ENCODE data around the gene STUM.
"Not testable (repeated sequence)": the region's sequence is repeated elsewhere in the genome, so short reads cannot be mapped to it uniquely, and the experiment has no call there.

Gene STUM

DNA sequence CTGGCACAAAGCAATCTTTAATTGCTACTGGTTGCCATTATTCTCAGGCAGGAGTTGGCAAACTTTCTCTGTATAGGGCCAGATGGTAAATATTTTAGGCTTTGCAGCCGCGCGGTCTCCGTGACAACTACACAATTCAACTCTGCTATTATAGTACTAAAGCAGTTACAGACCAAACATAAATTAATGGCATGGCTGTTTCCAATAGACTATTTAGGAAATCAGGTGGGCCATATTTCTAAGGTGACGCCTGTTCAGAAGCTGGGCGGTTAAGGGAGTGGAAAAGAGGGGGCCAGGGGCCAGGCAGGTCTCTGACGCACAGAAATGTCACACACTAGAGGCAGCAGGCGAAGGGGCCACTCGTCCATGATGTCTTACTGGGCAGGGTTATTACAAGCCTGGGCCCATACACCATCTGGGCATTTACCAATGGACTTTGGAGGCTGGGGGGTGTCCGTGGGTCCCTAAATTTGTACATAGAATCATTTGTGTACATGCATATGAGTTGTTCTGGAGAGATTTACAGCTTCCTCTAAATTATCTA is 80.1 kb downstream of the STUM start:
- no peak for DNase-seq

DNA sequence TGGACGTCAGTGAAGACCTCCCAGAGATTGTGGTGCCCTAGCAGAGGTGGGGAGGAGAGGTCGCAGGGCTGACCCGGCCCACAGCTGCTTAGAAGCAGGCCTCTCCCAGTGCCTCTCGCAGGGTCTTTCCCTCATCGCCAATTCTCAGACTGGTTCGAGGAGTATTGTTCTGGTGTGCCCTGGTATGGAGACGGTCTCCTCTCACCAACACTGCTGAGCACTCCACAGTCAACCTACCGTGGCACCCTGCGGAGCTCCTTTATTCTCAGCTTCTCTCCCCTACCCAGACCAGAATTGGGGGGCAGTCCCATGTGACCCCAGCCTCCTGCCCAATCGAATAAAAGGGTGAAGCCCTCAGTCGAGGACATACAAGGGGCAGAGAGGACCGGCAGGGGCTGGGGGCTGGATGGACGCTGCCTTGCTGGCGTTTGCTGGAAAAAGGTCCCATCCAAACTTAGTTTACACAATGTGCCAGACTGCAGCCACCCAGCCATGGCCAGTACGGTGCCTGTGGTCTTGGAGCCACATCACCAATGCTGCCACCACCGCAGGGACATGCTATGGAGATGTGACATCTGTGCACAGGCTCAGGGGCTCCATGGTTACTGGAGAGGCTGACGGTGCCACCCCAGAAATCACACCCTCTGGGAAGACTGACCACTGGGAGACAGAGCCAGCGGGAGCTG is 80.8 kb downstream of the STUM start:
- DNase-seq, result no peak

DNA sequence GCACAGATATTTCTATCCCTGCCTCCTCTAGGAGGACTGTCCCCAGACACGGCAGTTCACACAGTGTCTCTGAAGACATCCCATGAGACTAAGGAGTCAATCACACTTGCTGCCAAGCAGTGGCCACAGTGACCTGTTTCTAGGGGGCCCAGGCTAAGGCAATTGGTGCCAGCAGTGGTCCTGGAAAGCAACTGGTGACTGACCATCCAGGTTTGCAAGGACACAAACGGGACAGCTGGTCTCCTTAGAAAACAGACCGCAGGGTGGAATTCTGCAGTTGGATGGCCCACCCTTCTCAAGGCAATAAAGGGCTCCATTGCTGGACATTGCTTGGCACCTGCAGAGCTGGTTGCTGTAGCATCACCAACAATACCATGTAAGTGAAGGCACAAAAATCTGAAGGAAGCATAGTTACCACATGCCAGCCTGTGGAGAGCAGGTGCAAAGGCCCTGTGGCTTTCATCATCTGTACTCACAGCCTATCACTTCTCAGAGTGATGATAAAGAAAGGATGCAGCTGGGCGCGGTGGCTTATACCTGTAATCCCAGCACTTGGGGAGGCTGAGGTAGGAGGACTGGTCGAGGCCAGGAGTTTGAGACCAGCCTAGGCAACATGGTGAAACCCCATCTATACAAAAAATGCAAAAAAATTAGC is 81.5 kb downstream of the STUM start:
- no peak for DNase-seq

DNA sequence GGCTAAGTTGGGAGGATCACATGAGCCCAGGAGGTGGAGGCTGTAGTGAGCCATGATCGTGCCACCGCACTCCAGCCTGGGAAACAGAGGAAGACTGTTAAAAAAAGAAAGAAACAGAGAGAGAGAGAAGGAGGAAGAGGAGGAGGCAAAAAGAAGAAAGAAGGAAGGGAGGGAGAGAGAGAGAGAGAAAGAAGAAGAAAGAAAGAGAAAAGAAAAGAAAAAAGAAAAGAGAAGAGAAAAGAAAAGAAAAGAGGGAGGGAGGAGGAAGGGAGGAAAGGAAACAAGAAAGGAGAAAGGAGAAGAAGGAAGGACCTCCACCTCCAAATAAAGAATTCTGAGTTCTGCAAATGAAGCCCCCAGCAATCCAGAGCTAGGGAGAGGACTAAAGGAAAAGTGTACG is 82.0 kb downstream of the STUM start:
- no peak for DNase-seq

DNA sequence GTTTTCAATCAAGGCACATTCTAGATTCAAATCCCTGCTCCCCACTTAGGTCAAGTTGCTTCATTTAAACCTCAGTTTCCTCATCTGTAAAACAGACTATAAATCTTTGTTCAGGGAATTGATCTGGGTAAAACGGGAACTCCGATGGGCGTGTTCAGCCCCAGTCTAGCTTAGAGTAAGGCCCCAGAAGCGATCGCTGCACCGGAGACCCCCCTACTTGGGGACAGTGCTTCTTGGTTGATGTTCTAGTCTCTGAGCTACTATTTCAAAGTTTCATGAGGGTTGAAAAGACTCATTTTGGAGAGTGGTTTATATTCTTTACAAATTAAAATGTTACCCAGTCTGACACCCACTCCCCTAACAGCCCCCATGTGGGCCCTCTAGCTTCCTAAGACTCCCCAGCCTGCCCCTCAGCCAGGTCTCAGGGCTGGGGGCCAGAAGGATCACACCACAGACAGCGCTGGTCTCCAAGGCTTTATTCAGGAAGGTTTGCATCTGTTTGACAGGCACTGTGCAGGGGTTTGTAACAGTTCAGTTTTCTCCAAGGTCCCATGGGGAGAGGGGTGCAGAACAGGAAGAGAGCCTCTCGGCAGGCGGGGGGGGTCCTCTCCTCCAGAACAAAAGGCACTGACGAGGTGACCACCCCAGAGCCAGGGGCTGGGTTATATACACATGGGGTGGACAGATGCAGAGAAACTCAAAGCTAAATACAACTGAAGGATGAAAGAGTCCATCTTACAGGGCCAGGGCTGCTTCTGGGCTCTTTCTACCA is 82.9 kb downstream of the STUM start:
- DNase-seq, result no peak

DNA sequence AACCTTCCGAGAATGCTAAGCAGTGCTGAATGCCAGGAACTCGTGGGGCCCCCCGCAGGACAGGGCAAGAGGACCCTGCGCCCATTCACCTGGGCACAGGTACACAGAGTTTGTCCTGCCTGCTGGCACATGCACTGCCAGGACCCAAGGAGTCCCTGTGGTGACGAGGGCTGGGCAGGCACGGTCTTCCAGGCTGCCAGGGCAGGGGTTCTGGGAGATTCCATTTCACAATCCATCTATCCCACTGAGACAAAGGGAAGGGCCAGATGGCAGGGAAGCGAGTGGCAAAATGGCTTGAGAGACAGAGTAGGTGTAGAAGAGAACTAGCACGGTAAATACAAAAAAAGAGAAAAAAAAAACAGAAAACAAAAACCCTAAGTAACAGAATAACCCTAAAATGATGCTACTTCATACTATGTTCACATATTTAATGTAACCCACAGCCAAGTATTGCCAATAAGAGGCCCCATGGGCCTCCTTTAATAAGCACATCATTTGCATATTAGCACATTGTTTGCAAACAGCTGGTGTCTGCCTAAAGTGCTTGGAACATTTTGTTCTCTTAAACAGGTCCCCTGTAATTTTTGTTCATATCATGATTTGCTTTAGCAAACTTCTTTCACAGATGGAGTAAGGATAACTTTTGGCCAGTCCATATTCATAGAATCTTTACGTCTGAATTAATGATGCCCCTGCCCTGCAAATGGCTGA is 83.8 kb downstream of the STUM start:
- DNase-seq, result no peak

DNA sequence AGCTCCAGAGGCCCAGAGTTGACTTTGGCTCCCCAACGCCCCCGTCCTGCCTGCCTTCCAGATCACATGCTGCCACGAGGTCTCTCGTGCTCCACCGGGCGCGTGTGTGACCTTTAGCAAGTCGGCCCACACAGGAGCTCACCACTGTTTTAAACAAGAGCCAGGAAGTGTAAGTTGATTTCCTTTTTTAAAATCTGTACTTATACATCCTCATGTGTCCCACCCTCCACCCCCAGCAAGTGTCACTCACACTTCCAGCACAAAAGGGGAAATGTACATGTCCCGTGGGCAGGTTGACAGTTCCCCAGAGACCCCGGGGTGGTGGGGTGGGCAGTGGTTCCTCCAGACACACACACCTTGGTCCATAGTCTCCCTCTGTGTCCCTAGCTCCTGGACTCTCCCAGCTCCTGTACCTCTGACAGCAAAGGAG is 84.4 kb downstream of the STUM start:
- peak; percentile 14 for DNase-seq

DNA sequence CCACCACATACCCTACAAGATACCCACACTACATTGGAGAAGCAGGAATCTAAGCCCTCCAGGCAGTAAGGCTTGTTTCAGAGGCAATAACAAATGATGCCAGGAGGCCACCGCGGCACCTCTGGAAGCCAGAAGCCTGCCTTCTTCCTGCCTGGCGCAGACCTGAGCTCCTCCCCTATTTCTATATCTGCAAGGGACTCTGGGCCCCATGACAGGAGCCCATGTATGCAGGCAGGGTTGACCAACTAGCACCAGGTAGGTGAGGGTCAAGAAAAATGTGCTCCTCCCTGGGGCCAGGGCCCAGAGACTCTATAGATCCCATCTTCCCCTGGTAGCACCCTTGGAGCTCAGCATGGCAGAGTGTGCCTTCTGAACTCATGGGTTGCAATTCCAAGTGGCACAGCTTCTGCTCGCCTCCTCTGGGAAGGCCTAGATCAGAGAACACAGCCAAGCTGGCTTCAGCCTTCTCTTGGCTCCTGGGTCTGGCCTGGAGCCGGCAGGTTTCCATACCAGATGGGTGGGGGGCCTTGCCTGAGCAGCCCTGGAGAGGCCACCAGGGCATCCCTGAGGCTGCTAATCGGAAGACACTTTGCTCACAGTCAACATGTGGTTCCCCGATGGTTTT is 85.1 kb downstream of the STUM start:
- no peak for DNase-seq

DNA sequence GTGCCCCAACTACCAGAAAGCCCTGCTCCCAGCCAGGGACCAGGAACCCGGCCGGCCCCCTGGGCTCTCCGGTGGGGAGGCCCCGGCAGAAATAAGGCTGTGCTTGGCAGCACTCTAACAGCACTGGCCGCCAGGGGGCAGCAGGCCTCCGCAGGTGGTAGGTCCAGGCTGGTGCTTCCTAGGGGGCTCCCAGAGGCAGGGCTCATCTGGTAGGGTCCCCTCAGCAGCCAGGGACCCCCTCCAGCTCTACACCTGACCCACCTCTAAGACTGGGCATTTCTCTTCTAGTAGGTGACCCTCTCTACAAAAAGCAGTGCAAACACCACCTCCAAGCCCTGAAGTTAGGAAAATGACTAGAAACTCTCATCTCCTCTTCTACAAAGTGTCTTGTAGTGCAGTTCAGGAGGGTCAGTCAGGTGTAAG is 85.6 kb downstream of the STUM start:
- DNase-seq, result peak; percentile 75

DNA sequence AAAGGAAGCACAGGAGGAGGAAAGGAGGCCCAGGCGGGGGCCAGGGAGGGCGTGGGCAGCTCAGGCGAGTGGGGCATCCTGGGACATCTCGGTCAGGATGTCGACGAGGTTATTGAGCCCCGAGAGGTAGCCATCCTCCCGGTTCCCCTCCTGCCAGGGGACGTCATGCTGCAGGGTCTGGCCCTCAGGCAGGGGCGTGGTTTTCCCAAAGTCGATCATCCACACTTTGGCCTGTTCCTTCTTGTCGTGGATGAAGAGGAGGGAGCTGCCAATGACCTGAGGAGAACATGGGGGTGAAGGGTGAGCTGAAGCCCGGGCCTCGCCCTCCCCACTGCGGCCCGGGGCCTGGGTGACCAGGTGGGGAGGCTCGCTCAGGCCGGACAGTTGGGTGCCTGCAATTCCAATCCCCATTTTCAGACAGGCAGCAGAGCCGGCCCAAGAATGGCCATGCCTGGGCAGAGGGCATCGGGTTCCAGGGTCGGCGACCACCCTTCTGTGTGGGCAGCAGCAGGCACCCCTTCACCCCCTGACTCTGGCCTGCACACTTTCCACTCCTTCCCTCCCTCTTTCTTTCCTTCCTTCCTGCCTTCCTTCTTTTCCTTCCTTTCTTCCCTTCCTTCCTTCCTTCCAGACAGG is 86.2 kb downstream of the STUM start:
- no peak for DNase-seq

DNA sequence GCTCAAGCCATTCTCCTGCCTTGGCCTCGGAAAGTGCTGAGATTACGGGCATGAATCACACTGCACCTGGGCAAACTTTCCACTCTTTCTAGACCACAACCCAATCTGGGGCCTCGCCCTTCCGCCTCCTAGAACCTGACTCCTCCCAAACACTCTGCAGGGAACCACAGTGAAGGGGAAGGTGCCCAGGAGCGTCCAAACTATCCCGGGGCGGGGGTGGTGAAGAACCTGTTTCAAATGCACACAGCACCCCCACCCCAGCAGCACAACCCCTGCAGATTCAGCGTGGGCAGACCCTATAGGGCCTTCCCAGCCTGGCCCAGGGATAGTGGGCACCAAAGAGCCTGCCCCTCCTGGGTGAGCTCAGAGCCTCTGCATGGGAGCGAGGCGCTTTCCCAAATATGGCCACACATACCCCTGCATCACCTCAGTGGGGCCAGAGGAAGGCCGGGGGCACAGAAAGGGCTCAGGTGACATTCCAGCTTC is 86.9 kb downstream of the STUM start:
- DNase-seq, result peak; percentile 26

DNA sequence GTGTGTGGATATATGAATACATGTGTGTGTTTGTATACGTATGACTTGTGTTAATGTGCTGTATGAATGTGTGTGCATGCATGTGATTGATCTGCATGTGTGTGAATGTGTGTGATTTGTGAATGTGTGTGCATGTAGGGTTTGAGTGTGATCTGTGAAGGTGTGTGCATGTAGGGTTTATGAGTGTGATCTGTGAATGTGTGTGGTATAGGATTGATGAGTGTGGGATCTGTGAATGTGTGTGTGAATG is 88.2 kb downstream of the STUM start:
- DNase-seq, result no peak

DNA sequence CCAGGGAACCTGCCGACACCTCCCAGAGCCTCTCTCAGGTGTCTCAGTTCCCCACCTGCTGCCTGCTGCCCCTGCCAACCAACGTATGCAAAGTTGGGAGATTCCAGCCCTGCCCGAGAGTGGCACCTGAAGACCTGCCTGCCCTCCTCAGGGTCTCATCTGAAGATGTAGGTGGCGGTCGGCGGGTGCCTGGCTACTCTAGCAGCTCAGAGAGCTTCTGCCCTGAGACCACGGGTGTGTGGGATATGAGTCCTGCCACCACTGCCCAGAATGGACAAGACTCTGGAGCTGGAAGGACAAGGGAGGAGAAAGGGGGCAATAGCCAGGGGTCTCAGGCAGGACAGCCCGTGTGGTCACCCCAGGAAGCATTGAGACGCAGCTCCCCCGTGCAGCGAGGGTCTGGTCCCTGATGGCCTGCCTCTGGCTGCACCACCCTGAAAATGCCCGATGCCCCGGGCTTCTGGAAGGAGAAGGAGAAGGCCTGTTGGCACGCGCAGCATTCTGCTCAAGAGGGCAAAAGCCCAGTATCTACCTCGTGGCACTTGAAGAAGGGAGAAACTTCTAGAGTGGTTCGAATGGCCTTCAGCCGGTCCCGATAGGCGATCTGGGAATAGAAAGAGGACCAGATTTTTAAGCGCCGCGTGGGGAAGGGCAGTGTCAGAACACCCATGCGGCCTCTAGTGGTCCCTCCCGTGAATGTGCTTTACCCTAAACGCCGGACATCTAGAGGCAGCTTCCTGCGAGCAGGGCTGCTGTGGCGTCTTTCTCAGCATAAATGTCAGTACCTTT is 88.8 kb downstream of the STUM start:
- DNase-seq, result no peak

DNA sequence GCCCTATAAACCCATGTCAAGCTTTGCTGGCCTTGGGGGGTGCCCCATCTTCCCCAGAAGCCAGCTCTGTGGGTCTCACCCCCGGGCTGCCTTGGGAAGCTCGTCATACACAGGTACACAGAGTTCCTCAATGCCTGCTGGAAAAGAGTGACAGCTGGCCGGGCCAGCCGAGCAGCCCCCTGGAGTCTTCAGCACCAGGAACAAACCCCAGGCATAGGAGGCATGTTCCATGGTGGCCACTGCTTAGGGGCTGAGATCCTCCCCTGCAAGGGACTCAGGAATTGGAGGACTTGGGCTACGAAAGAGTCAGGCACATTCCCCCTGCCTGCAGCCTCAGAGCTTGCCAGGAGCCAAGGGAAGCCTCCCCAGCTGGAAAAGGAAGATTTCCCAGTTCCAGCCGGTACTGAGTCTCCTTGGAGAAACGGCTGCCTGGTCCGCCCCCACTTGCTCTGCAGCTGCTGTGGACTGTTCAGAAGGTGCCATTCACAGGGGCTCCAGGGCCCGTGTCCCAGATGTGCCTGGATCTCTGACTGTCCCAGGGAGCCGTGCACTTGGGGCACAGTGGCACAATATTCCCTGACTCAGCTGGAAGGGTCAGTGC is 89.5 kb downstream of the STUM start:
- no peak for DNase-seq

DNA sequence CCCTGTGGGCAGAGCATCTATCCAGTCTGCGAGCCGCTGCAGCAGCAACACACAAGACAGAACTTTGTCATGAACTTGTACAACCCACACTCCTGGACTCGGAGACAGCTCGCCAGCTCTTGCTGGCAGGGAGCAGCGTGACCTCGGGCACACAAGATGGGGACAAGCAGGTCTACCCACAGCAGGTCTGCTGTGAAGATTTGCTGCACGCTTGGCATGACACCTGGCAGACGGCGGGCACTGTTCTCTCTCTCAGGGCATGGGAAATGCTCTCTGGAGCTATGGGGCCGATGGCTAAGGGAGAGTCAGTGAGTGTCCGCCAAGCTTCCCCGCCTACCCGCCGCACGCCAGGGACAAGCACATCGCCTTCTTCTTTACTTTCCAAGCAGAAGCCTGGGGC is 90.0 kb downstream of the STUM start:
- DNase-seq, result no peak

DNA sequence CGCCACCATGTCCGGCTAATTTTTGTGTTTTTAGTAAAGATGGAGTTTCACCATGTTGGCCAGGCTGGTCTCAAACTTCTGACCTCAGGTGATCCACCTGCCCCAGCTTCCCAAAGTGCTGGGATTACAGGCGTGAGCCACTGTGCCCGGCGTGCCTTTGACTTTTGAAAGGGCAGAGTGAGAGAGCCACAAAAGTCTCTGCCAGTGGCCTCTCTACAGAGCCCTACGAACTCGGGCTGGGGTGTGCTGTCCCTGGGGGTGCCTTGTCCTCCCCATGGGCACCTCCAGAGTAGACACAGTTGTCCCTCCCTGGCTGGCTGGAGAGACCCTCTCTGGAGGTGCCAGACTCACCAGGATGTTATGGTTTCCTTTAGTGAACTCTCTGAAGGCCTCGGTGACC is 90.6 kb downstream of the STUM start:
- not testable (repeated sequence) for DNase-seq

DNA sequence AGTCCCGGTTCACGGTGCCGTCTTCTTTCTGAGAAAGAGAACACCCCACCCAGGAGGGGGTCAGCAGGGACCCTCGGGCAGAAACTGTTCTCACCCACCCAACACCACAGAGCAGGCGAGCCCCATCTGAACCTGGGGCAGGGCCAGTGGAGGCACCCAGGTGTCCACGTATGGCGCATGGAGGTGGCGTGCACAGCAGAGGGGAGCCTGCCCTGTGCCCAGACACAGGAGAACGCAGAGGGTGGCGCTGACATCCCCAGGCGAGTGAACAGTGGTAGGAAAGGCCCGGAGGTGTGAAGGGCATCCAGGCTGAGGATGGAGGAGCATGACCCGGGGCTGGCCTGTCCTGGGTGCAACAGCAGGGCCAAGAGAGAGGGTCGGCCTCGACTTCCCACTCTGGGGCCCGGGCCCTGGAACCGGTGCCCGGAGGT is 91.1 kb downstream of the STUM start:
- DNase-seq, result no peak

DNA sequence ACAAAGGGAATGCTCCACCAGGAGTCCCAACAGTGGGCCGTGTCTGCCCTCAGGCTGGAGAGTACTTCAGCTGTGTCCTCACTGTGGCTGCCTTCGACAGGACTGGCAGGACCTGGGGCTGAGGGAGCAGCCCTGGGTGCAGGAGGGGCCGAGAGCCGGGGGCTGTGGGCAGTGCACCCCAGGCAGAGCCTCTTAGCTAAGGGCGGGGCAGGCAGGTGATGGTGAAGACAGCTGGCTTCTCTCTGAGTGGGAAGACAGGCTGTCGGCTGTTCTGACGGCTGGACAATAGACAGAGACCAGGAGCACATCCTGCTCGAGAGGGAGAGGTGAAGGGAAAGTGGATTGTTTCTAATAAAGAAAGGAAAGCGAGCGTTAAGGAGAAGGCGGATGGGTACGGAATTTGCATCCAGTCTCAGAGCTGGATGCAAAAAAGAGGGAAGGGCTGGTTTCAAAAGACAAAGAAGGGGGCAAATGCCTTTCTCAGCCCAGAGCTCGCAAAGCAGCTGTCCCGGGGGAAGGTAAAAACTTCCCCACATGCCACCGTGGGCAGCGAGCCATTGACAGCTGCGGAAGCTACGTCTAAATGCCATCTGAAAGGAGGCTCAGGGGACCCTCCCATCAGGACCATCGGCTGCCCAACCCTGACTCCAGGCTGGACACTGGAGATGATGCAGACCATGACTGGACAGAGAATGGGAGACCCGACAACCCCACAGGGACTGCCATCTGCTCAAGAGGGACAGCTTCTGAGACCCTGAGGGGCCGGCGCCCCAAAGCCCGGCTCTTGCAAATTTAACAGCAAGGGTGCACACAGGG is 92.0 kb downstream of the STUM start:
- DNase-seq, result no peak

DNA sequence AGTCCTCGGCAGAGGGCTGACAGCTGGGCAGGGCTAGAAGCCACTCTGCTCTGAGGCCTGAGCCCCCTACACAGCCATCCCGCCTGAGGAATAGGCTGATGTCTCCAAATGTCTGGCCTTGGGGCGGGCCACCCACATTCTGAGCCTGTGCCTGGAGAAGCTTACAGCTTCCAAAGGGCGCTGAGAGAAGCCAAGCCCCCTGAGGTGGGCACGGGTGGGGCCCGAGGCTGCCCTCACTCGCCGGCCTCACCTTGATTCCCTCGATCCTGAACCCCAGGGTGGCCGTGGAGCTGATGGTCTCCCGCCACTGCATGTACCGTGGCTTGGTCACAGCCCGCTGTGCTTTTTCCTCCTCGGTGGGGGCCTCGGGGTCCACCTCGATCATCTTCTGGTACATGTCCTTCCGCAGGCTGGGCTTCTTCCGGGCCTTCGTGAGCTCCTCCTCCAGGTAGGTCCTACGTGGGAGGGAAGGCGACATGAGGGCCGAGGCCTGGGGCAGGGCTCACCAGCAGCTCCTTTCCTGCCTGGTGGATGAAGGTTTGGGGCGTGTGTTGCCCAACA is 93.2 kb downstream of the STUM start:
- DNase-seq, result no peak

DNA sequence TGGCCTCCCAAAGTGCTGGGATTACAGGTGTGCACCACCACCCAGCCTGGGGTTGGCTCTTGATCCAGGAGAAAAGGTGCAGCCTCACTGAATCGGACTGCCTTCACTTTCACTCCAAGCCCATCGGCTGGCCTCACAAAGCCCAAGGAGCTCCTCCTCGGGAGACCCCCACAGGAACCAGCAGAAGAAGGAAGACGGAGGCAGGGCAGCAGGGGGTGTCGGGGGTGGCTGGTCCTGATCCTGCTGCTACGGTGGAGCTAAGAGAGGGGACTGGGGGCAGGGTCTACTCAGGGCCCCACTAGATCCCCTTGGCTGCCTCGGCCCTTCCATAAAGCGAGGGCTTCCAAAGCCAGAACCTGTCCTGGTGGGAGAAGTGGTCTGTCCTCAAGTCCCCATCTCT is 93.9 kb downstream of the STUM start:
- no peak for DNase-seq

Measured in stimulated activated naive CD4-positive, alpha-beta T cell treated with Interleukin-2 at 50 U/mL for 16 hours (primary cell).